Superior temporal gyrus (tissue), 1 donor: ENCODE measurements around the gene XXYLT1.

Source experiments
- DNase-seq: peaks from one replicate; pipeline ENCODE4 v3.0.0-alpha.2; 2016; ENCODE audit errors: extremely low spot score

Gene XXYLT1

GRCh38 chr3:195151866-195152541 is 119.0 kb downstream of the XXYLT1 start:
- no peak for DNase-seq

GRCh38 chr3:195151402-195151801 is 119.6 kb downstream of the XXYLT1 start:
- DNase-seq = no peak

- peak; percentile 62 for DNase-seq
Measured at GRCh38 chr3:195150181-195151118, 120.5 kb downstream of the XXYLT1 start.

- DNase-seq = no peak
Measured at GRCh38 chr3:195149292-195150030, 121.5 kb downstream of the XXYLT1 start.

- DNase-seq = no peak
Measured at GRCh38 chr3:195148549-195148948, 122.4 kb downstream of the XXYLT1 start.

- no peak for DNase-seq
Measured at GRCh38 chr3:195147649-195148080, 123.3 kb downstream of the XXYLT1 start.

- DNase-seq = no peak
Measured at GRCh38 chr3:195146131-195146530, 124.8 kb downstream of the XXYLT1 start.

- DNase-seq = no peak
Measured at GRCh38 chr3:195145579-195145978, 125.4 kb downstream of the XXYLT1 start.

- DNase-seq = no peak
Measured at GRCh38 chr3:195143221-195143620, 127.7 kb downstream of the XXYLT1 start.

GRCh38 chr3:195142519-195142918 is 128.4 kb downstream of the XXYLT1 start:
- DNase-seq = no peak

- no peak for DNase-seq
Measured at GRCh38 chr3:195140816-195141793, 129.9 kb downstream of the XXYLT1 start.

GRCh38 chr3:195140410-195140809 is 130.5 kb downstream of the XXYLT1 start:
- DNase-seq = no peak

- DNase-seq = no peak
Measured at GRCh38 chr3:195139876-195140240, 131.1 kb downstream of the XXYLT1 start.

- no peak for DNase-seq
Measured at GRCh38 chr3:195139091-195139875, 131.7 kb downstream of the XXYLT1 start.

- DNase-seq = no peak
Measured at GRCh38 chr3:195137638-195138588, 133.0 kb downstream of the XXYLT1 start.

- DNase-seq = no peak
Measured at GRCh38 chr3:195135917-195136316, 135.0 kb downstream of the XXYLT1 start.

- DNase-seq = no peak
Measured at GRCh38 chr3:195134431-195134830, 136.5 kb downstream of the XXYLT1 start.

GRCh38 chr3:195133462-195133861 is 137.5 kb downstream of the XXYLT1 start:
- peak; percentile 75 for DNase-seq

- DNase-seq = no peak
Measured at GRCh38 chr3:195133013-195133412, 137.9 kb downstream of the XXYLT1 start.
